ENCODE data around the gene AK5.
"Not testable (repeated sequence)": the region's sequence is repeated elsewhere in the genome, so short reads cannot be mapped to it uniquely, and the experiment has no call there.

Gene AK5

DNA sequence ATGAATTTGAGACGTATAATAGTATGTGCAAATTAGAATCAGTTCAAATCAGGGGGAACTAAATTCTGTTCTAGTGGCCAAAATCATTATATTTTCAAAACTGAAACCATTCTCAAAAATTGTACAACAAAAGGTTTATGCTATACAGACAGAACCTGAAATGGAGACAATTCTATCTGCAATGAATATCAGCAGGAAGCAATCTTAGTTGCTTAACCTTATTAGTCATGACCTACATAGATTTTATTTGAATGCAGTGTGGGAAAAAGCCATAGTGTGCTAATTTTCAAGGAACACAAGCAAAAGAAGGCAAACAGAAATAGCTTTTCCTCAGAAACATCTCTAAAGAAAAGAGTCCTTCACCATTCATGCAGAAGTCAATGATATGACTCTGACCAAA is 6.5 kb downstream of the AK5 start:
- no peak overlapping the region for H3K4me3 ChIP-seq (ENCODE audit: low read length)
- H3K4me1 ChIP-seq (ENCODE audit: control insufficient read depth, insufficient read depth, low read length), result peaks cover 7% of the 10 kb centered on the region
- no peaks in the 10 kb centered on the region for H3K36me3 ChIP-seq (ENCODE audit: control insufficient read depth, insufficient read depth, low read length, severe bottlenecking)
- H3K27me3 ChIP-seq (replicated peaks; ENCODE audit: control insufficient read depth, insufficient read depth, low read length), result no peaks in the 10 kb centered on the region
- H3K9ac ChIP-seq (ENCODE audit: low read length), result no peak overlapping the region
- DNase-seq (ENCODE audit: low read depth), result peak; percentile 46
- no peaks in the 10 kb centered on the region for H3K9me3 ChIP-seq (ENCODE audit: control insufficient read depth, low read length)

GRCh38 chr1:77290576-77290975 is 8.8 kb downstream of the AK5 start:
- DNase-seq (ENCODE audit: low read depth), result no peak
- H3K4me1 ChIP-seq (ENCODE audit: control insufficient read depth, insufficient read depth, low read length), result peaks cover 7% of the 10 kb centered on the region
- H3K9me3 ChIP-seq (ENCODE audit: control insufficient read depth, low read length), result no peaks in the 10 kb centered on the region
- H3K4me3 ChIP-seq (ENCODE audit: low read length), result no peak overlapping the region
- H3K27me3 ChIP-seq (replicated peaks; ENCODE audit: control insufficient read depth, insufficient read depth, low read length), result no peaks in the 10 kb centered on the region
- H3K36me3 ChIP-seq (ENCODE audit: control insufficient read depth, insufficient read depth, low read length, severe bottlenecking), result no peaks in the 10 kb centered on the region
- no peak overlapping the region for H3K9ac ChIP-seq (ENCODE audit: low read length)

DNA sequence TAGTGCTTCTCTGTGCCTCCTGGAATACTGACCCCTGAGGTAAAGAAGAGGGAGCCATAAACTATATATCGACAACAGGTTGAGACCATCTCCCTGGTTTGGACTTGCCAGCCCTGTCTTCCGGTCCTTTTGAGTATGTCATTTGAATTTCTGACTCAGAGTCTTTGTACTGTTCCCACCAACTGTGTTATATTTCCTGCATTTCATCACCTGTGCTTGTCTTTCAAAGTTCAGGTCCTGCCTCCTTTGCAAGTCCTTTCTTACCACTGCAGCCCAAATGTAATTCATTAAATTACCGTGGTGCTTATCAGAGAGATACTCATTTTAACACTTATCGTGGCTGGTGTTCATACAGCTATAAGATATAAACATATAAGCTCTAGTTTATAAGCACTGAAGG is 10.7 kb downstream of the AK5 start:
- Histone ChIP-seq H3K9ac (ENCODE audit: low read length) (no peak overlapping the region), H3K4me1 (ENCODE audit: control insufficient read depth, insufficient read depth, low read length) (peaks cover 7% of the 10 kb centered on the region), H3K27me3 (replicated peaks; ENCODE audit: control insufficient read depth, insufficient read depth, low read length) (no peaks in the 10 kb centered on the region), H3K4me3 (ENCODE audit: low read length) (no peak overlapping the region), H3K9me3 (ENCODE audit: control insufficient read depth, low read length) (no peaks in the 10 kb centered on the region), H3K36me3 (ENCODE audit: control insufficient read depth, insufficient read depth, low read length, severe bottlenecking) (no peaks in the 10 kb centered on the region)
- DNase-seq (ENCODE audit: low read depth), result no peak

DNA sequence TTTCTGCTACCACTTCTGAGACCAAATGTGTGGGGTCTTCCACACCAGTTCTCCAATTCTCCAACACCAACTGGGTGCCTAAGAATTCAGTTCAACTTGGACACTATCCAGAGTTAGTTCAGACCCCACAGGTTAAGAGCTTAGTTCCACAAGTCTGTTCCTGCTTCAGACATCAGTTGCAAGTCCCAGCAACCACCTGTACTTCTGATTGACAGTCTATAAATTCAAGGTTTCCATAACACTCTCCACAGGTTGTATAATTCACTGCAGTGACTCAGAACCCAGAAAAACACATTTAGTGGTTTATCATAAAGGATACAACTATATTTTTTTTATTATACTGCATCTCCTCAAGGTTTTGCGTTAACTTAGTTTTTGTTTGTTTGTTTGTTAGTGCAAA is 18.7 kb downstream of the AK5 start:
- Histone ChIP-seq H3K9ac (ENCODE audit: low read length) (no peak overlapping the region), H3K9me3 (ENCODE audit: control insufficient read depth, low read length) (no peaks in the 10 kb centered on the region), H3K27me3 (replicated peaks; ENCODE audit: control insufficient read depth, insufficient read depth, low read length) (no peaks in the 10 kb centered on the region), H3K4me3 (ENCODE audit: low read length) (no peak overlapping the region), H3K4me1 (ENCODE audit: control insufficient read depth, insufficient read depth, low read length) (no peaks in the 10 kb centered on the region), H3K36me3 (ENCODE audit: control insufficient read depth, insufficient read depth, low read length, severe bottlenecking) (no peaks in the 10 kb centered on the region)
- DNase-seq (ENCODE audit: low read depth), result no peak

DNA sequence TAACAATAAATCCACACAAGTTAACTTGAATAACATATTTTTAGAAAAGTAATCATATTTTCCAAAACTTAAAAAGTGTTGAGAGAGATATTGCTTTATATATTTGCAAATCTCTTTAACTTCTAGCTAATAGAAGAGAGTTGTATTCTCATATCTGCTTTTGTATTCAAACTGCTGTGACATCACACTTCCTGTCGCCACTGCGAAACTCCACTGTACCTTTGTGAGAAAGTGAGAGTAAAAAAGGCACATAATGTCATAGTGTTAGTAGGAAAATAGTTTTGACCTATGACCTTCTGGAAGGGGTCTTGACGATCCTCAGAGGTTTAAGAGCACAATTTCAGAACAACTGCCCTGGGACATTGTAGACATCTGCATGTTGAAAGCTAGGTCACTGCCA is 21.6 kb downstream of the AK5 start:
- no peak overlapping the region for H3K9ac ChIP-seq (ENCODE audit: low read length)
- no peak overlapping the region for H3K4me3 ChIP-seq (ENCODE audit: low read length)
- H3K4me1 ChIP-seq (ENCODE audit: control insufficient read depth, insufficient read depth, low read length), result no peaks in the 10 kb centered on the region
- no peaks in the 10 kb centered on the region for H3K36me3 ChIP-seq (ENCODE audit: control insufficient read depth, insufficient read depth, low read length, severe bottlenecking)
- no peak for DNase-seq (ENCODE audit: low read depth)
- no peaks in the 10 kb centered on the region for H3K27me3 ChIP-seq (replicated peaks; ENCODE audit: control insufficient read depth, insufficient read depth, low read length)
- no peaks in the 10 kb centered on the region for H3K9me3 ChIP-seq (ENCODE audit: control insufficient read depth, low read length)

- no peaks in the 10 kb centered on the region for H3K36me3 ChIP-seq (ENCODE audit: control insufficient read depth, insufficient read depth, low read length, severe bottlenecking)
- H3K9ac ChIP-seq (ENCODE audit: low read length), result no peak overlapping the region
Measured at GRCh38 chr1:77308889-77309621, 27.2 kb downstream of the AK5 start.

GRCh38 chr1:77310924-77311323 is 29.1 kb downstream of the AK5 start:
- Histone ChIP-seq H3K4me3 (ENCODE audit: low read length) (no peak overlapping the region), H3K27me3 (replicated peaks; ENCODE audit: control insufficient read depth, insufficient read depth, low read length) (no peaks in the 10 kb centered on the region), H3K9me3 (ENCODE audit: control insufficient read depth, low read length) (no peaks in the 10 kb centered on the region), H3K4me1 (ENCODE audit: control insufficient read depth, insufficient read depth, low read length) (no peaks in the 10 kb centered on the region), H3K36me3 (ENCODE audit: control insufficient read depth, insufficient read depth, low read length, severe bottlenecking) (no peaks in the 10 kb centered on the region), H3K9ac (ENCODE audit: low read length) (no peak overlapping the region)
- DNase-seq (ENCODE audit: low read depth), result no peak

More at GRCh38 chr1:77308889-77309621, 27.2 kb downstream of the AK5 start:
- H3K4me1 ChIP-seq (ENCODE audit: control insufficient read depth, insufficient read depth, low read length), result no peaks in the 10 kb centered on the region
- no peak for DNase-seq (ENCODE audit: low read depth)
- H3K4me3 ChIP-seq (ENCODE audit: low read length), result no peak overlapping the region
- no peaks in the 10 kb centered on the region for H3K27me3 ChIP-seq (replicated peaks; ENCODE audit: control insufficient read depth, insufficient read depth, low read length)
- no peaks in the 10 kb centered on the region for H3K9me3 ChIP-seq (ENCODE audit: control insufficient read depth, low read length)

DNA sequence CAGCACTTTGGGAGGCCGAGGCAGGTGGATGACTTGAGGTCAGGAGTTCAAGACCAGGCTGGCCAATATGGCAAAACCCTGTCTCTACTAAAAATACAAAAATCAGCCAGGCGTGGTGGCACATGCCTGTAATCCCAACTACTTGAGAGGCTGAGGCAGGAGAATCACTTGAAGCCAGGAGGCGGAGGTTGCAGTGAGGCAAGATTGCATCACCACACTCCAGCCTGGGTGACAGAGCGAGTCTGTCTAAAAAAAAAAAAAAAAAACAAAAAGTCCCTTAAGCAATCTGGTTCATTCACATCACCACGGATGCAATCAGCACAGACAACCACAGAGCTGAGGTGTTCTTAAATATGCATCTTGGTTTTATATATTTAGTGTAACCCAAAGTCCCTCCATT is 30.5 kb downstream of the AK5 start:
- not testable (repeated sequence) for H3K36me3 ChIP-seq (ENCODE audit: control insufficient read depth, insufficient read depth, low read length, severe bottlenecking); DNase-seq (ENCODE audit: low read depth); H3K4me1 ChIP-seq (ENCODE audit: control insufficient read depth, insufficient read depth, low read length); H3K4me3 ChIP-seq (ENCODE audit: low read length); H3K27me3 ChIP-seq (replicated peaks; ENCODE audit: control insufficient read depth, insufficient read depth, low read length); H3K9me3 ChIP-seq (ENCODE audit: control insufficient read depth, low read length); H3K9ac ChIP-seq (ENCODE audit: low read length)

DNA sequence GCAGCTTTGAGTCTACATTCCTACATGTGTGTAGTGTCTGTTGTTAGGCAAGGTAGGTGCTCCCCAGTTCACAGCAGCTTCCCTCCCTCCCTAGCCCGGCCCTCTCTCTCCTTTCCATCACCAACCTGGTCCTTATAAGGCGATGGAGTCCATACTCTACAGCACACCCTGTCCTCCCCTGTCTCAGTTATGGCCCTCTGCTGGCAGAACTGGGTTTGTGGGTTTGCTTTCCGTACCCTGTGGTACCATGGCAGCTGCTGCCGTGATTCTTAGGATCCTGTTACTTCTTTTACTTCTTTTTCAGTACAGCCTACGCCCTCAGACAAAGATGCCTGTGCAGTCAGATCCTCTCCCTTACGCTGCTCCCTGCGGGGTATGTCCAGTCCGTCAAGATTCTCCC is 31.7 kb downstream of the AK5 start:
- no peaks in the 10 kb centered on the region for H3K27me3 ChIP-seq (replicated peaks; ENCODE audit: control insufficient read depth, insufficient read depth, low read length)
- H3K9ac ChIP-seq (ENCODE audit: low read length), result no peak overlapping the region
- H3K4me3 ChIP-seq (ENCODE audit: low read length), result no peak overlapping the region
- no peaks in the 10 kb centered on the region for H3K4me1 ChIP-seq (ENCODE audit: control insufficient read depth, insufficient read depth, low read length)
- H3K36me3 ChIP-seq (ENCODE audit: control insufficient read depth, insufficient read depth, low read length, severe bottlenecking), result no peaks in the 10 kb centered on the region
- peak; percentile 3 for DNase-seq (ENCODE audit: low read depth)
- no peaks in the 10 kb centered on the region for H3K9me3 ChIP-seq (ENCODE audit: control insufficient read depth, low read length)

GRCh38 chr1:77316006-77316405 is 34.2 kb downstream of the AK5 start:
- no peaks in the 10 kb centered on the region for H3K27me3 ChIP-seq (replicated peaks; ENCODE audit: control insufficient read depth, insufficient read depth, low read length)
- no peak overlapping the region for H3K4me3 ChIP-seq (ENCODE audit: low read length)
- no peak overlapping the region for H3K9ac ChIP-seq (ENCODE audit: low read length)
- DNase-seq (ENCODE audit: low read depth), result peak; percentile 20
- no peaks in the 10 kb centered on the region for H3K9me3 ChIP-seq (ENCODE audit: control insufficient read depth, low read length)
- no peaks in the 10 kb centered on the region for H3K36me3 ChIP-seq (ENCODE audit: control insufficient read depth, insufficient read depth, low read length, severe bottlenecking)
- peaks cover 9% of the 10 kb centered on the region for H3K4me1 ChIP-seq (ENCODE audit: control insufficient read depth, insufficient read depth, low read length)

DNA sequence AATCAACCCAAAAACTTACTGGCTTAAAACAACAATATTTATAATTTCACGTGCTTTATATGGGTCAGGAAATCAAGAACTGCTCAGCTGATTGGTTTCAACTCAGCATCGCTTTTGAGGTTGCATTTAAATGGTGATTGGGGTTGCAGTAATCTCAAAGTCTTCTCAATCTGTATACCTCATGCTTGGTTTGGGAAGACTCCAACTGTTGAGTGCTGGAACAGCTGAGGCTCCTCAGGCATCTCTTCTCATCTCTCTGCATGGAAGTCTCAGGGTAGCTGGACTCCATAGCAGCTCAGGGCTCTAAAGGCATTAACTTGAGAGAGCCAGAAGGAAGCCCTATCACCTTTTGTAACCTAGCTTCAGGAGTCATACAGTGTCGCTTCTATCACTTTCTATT is 35.1 kb downstream of the AK5 start:
- H3K36me3 ChIP-seq (ENCODE audit: control insufficient read depth, insufficient read depth, low read length, severe bottlenecking), result no peaks in the 10 kb centered on the region
- H3K4me1 ChIP-seq (ENCODE audit: control insufficient read depth, insufficient read depth, low read length), result peaks cover 11% of the 10 kb centered on the region
- H3K27me3 ChIP-seq (replicated peaks; ENCODE audit: control insufficient read depth, insufficient read depth, low read length), result no peaks in the 10 kb centered on the region
- no peaks in the 10 kb centered on the region for H3K9me3 ChIP-seq (ENCODE audit: control insufficient read depth, low read length)
- no peak overlapping the region for H3K4me3 ChIP-seq (ENCODE audit: low read length)
- H3K9ac ChIP-seq (ENCODE audit: low read length), result no peak overlapping the region
- DNase-seq (ENCODE audit: low read depth), result no peak

Data from adipocyte (in vitro differentiated cells).